Activated CD4-positive, alpha-beta T cell treated with anti-CD3 and anti-CD28 coated beads for 36 hours (primary cell): ENCODE results near the gene KRT28. TPM values are rescaled to one million over a fixed set of nuclear protein-coding genes. Genes with fewer than 3 reads are reported as not detected.

Experiments
- ATAC-seq: fragments of 200-7000 bp; cut with Tn5 transposase; one replicate; pipeline ENCODE4 v1.10.0; 2021; ENCODE audit warnings: mild to moderate bottlenecking, moderate library complexity
- CTCF ChIA-PET: fragments of 350-600 bp; sonication (Branson Sonifier 250); formaldehyde crosslinking; loops from one replicate; lab custom pipeline; 2021; ENCODE audit warnings: antibody characterized with exemption; lab: Charles Lee
- POLR2A ChIA-PET: fragments of 350-600 bp; sonication (Branson Sonifier 250); formaldehyde crosslinking; loops from one replicate; lab custom pipeline; 2021; ENCODE audit warnings: antibody characterized with exemption, inconsistent platforms; lab: Charles Lee
- DNase-seq: peaks from one replicate; pipeline ENCODE4 v3.0.0-alpha.2; 2020
- H3K27ac Mint-ChIP-seq: one replicate; pipeline ENCODE4 v1.8.0; 2021; ENCODE audit warnings: mixed read lengths
- H3K27me3 Mint-ChIP-seq: one replicate; pipeline ENCODE4 v1.8.0; 2021; ENCODE audit warnings: mixed read lengths
- H3K36me3 Mint-ChIP-seq: one replicate; pipeline ENCODE4 v1.8.0; 2021; ENCODE audit warnings: low read depth, mixed read lengths
- H3K4me1 Mint-ChIP-seq: one replicate; pipeline ENCODE4 v1.8.0; 2021; ENCODE audit warnings: mixed read lengths
- H3K4me3 Mint-ChIP-seq: one replicate; pipeline ENCODE4 v1.8.0; 2021; ENCODE audit warnings: mild to moderate bottlenecking, moderate library complexity, mixed read lengths
- H3K9me3 Mint-ChIP-seq: one replicate; pipeline ENCODE4 v1.8.0; 2021; ENCODE audit warnings: low read depth, mixed read lengths
- intact Hi-C, 2 experiments: fragments of 100-400 bp; cut with DNase I in 1 of 2; cut with micrococcal nuclease in 1 of 2; formaldehyde crosslinking; loops; one replicate each; pipeline versions ENCODE4 v1.14.2 to v1.15.1; 2022 to 2024; cut with DNase I, micrococcal nuclease
- total RNA-seq, 2 experiments: library from RNA; stranded (reverse); gene quantifications; one replicate each; pipeline ENCODE4 v1.2.3, GENCODE V29; 2021

The KRT28 gene
- total RNA-seq, 2 experiments from 2014 or later: not detected

DNA sequence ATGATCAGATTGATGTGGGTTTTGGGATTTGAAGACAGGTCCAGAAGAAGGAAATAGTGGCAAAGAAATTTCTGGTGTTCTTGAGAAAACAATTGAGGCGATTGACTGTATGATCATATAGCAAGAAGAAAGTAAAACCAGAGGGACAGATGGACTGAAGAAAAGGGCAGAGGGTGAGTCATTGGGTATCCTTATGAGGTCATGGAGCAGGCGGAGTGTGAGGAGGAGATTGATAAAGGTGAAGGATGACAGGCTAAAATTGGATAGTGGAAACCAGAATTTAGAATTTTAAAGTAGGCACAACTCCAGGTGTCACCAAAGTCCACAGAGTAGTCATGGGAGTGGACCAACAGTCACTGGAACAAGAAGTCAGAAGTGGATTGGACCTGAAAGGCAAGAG, 1.4 kb upstream of the KRT28 start:
- no peak overlapping the region for H3K27ac Mint-ChIP-seq
- H3K27me3 Mint-ChIP-seq: peaks cover 23% of the 10 kb centered on the region
- ATAC-seq (no peak), DNase-seq (no peak)
- H3K36me3 Mint-ChIP-seq: no peaks in the 10 kb centered on the region
- peaks cover 2% of the 10 kb centered on the region for H3K4me1 Mint-ChIP-seq
- ChIA-PET POLR2A (no interaction called here), CTCF (interaction anchor here (0.8 to 1.4 kb wide), 2 partner anchors 8 to 161 kb away, joined by 3 read pairs; no protein-coding TSS in a partner anchor)
- H3K9me3 Mint-ChIP-seq: no peaks in the 10 kb centered on the region
- intact Hi-C loops: loop anchor here (5.0 to 10.0 kb wide), 4 partner anchors 104 to 846 kb away; no protein-coding TSS in a partner anchor
- no peak overlapping the region for H3K4me3 Mint-ChIP-seq

DNA sequence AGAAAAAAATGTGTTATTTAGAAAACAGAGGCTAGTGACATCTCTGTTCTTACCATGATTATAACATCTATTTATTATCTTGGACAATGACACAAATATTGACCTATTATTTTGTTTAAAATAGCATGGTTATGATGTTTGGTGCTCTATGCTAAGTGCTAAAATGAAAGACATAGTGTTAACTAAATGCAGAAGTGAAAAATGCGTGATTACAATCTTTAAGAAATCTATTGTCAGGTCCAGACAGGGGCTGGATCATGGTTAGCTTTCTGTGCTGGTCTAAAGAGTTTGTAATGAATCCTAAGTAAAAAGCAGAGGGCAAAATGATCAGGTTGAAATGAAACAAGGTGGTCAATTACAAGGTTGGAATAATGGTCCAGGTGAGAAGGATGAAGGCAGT, 622 bp upstream of the KRT28 start:
- H3K9me3 Mint-ChIP-seq: no peaks in the 10 kb centered on the region
- POLR2A ChIA-PET: no interaction called here
- H3K36me3 Mint-ChIP-seq: no peaks in the 10 kb centered on the region
- peaks cover 26% of the 10 kb centered on the region for H3K27me3 Mint-ChIP-seq
- no peak for DNase-seq
- CTCF ChIA-PET: interaction anchor here (0.8 kb wide), 1 partner anchor 160 kb away, joined by 3 read pairs; no protein-coding TSS in a partner anchor
- peaks cover 2% of the 10 kb centered on the region for H3K4me1 Mint-ChIP-seq
- ATAC-seq: no peak
- intact Hi-C loops: loop anchor here (5.0 to 10.0 kb wide), 4 partner anchors 104 to 847 kb away; no protein-coding TSS in a partner anchor
- no peak overlapping the region for H3K27ac Mint-ChIP-seq
- no peak overlapping the region for H3K4me3 Mint-ChIP-seq

DNA sequence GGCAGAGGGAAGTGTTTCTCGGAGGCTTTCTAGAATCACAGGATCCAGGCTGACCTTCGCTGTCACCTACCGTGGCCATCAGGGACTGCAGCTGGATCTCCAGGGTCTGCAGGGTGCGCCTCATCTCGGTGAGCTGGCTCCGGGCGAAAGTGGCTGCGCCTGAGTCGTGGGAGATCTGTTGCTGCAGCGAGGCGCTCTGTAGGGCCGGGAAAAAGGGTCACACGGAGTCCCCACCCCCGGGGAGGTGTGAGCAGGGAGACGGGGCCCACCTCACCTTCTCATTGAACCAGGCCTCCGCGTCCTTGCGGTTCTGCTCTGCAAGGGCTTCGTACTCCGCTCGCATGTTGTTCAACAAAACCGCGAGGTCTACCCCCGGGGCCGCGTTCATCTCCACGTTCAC, 2.9 kb downstream of the KRT28 start:
- Mint-ChIP-seq H3K4me3 (no peak overlapping the region), H3K9me3 (no peaks in the 10 kb centered on the region), H3K4me1 (no peaks in the 10 kb centered on the region), H3K27ac (no peak overlapping the region), H3K27me3 (peaks cover 22% of the 10 kb centered on the region), H3K36me3 (no peaks in the 10 kb centered on the region)
- DNase-seq (no peak), ATAC-seq (no peak)
- intact Hi-C loops: no loop called here
- ChIA-PET POLR2A (no interaction called here), CTCF (no interaction called here)

DNA sequence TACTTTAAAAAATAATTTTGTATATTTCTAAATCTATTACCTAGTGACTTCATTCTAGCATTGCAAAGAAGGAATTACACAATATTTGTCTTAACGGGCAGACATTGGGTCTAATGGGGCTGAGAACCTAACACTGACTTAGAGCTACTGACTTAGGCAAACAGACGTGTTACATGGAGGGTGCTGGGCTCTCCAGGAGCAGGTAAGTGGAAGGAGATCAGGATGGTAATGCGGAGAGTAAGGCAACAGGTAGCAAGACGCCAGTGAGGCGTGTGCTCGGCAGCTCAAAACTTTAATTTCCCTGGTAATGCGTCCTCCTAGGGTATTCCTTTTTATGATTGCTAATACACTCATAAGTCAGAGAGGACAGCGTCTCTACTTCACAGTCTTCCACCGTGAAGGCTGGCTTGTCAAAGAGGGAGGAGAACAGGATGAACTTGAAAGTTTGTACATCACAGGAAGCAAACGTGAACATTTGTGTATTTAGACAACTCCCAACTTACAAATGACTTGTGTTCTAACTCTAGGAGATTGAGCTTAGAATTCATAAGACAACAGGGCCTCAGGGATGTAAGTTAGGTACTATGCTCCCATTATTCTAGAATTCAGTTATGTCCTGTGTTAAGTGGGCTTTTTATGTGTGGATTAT, 4.6 kb downstream of the KRT28 start:
- ATAC-seq: no peak
- H3K27me3 Mint-ChIP-seq: peaks cover 22% of the 10 kb centered on the region
- intact Hi-C loops: no loop called here
- no peaks in the 10 kb centered on the region for H3K9me3 Mint-ChIP-seq
- no peak overlapping the region for H3K27ac Mint-ChIP-seq
- no peaks in the 10 kb centered on the region for H3K4me1 Mint-ChIP-seq
- H3K4me3 Mint-ChIP-seq: no peak overlapping the region
- no peak for DNase-seq
- ChIA-PET CTCF (interaction anchor here (0.6 kb wide), 1 partner anchor 134 kb away, joined by 3 read pairs; no protein-coding TSS in a partner anchor), POLR2A (interaction anchor here (0.5 kb wide), 1 partner anchor 148 kb away, joined by 3 read pairs; the partner anchor contains the start of gene SMARCE1)
- no peaks in the 10 kb centered on the region for H3K36me3 Mint-ChIP-seq

GRCh38 chr17:40794466-40794865, 5.3 kb downstream of the KRT28 start:
- CTCF ChIA-PET: no interaction called here
- intact Hi-C loops: loop anchor here in 1 of 2 experiments (5.0 kb wide), 1 partner anchor 172 kb away; no protein-coding TSS in a partner anchor

DNA sequence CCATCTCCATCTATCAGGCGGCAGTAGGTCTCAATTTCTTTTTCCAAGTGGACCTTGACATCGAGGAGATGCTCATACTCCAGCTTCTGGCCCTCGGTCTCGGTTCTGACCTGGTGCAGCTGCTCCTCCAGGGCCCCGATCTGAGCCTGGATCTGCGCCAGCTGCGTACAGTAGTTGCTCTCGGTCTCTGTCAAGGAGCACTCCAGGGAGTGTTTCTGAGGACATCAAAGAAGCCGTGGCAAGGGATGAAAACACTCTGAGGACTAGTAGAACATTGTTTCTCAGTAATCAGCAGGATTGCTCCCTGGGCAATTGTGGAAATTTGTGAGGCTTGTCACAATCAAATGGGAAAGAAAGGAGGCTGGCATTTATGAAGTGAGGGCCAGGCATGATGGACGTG, 5.9 kb downstream of the KRT28 start:
- ChIA-PET CTCF (no interaction called here), POLR2A (no interaction called here)
- intact Hi-C loops: loop anchor here in 1 of 2 experiments (5.0 kb wide), 1 partner anchor 172 kb away; no protein-coding TSS in a partner anchor
- H3K36me3 Mint-ChIP-seq: no peaks in the 10 kb centered on the region
- no peaks in the 10 kb centered on the region for H3K9me3 Mint-ChIP-seq
- ATAC-seq (no peak), DNase-seq (no peak)
- H3K27ac Mint-ChIP-seq: no peak overlapping the region
- peaks cover 22% of the 10 kb centered on the region for H3K27me3 Mint-ChIP-seq
- no peaks in the 10 kb centered on the region for H3K4me1 Mint-ChIP-seq
- no peak overlapping the region for H3K4me3 Mint-ChIP-seq

More at GRCh38 chr17:40794466-40794865, 5.3 kb downstream of the KRT28 start:
- ATAC-seq (no peak), DNase-seq (no peak)
- Mint-ChIP-seq H3K4me3 (no peak overlapping the region), H3K36me3 (no peaks in the 10 kb centered on the region), H3K4me1 (no peaks in the 10 kb centered on the region), H3K9me3 (no peaks in the 10 kb centered on the region), H3K27me3 (peaks cover 22% of the 10 kb centered on the region), H3K27ac (no peak overlapping the region)
- POLR2A ChIA-PET: interaction anchor here (0.5 kb wide), 1 partner anchor 147 kb away, joined by 3 read pairs; the partner anchor contains the start of gene SMARCE1

DNA sequence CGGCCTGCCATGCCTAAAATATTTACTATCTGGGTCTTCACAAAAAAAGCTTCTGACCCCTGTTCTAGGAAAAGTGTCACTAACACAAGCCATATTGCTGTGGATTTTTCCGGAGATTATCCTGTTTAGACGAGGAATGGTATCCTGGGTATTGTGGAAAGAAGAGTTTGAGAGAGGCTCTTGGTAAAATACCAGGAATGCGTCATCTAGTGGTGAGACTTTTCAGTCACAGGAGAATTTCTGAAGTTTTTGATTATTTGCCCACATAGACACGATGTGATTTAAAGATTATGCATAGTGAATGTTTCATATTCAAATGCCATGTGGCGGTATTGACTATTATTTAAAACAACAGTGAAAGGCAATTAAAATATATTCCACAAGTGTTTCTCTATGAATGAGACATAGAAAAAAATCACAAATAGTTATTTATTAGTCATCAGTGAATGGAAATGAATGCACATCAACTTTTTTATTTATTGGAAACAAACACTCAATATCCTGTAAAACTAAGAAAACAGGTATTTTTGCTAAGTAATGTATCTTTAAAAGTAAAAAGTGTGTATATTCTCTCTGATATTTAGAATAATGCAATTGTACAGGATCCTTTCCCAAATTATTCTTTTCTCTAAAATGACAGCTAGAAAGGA, 7.8 kb downstream of the KRT28 start:
- no peaks in the 10 kb centered on the region for H3K4me1 Mint-ChIP-seq
- H3K27me3 Mint-ChIP-seq: peaks cover 17% of the 10 kb centered on the region
- DNase-seq: no peak
- no peak overlapping the region for H3K27ac Mint-ChIP-seq
- H3K36me3 Mint-ChIP-seq: no peaks in the 10 kb centered on the region
- H3K9me3 Mint-ChIP-seq: no peaks in the 10 kb centered on the region
- H3K4me3 Mint-ChIP-seq: no peak overlapping the region
- intact Hi-C loops: loop anchor here (1.0 to 5.0 kb wide), 2 partner anchors 170 to 172 kb away; no protein-coding TSS in a partner anchor
- no peak for ATAC-seq
- CTCF ChIA-PET: interaction anchor here (0.8 to 1.3 kb wide), 3 partner anchors 11 to 871 kb away, joined by 3 read pairs; no protein-coding TSS in a partner anchor
- POLR2A ChIA-PET: no interaction called here

DNA sequence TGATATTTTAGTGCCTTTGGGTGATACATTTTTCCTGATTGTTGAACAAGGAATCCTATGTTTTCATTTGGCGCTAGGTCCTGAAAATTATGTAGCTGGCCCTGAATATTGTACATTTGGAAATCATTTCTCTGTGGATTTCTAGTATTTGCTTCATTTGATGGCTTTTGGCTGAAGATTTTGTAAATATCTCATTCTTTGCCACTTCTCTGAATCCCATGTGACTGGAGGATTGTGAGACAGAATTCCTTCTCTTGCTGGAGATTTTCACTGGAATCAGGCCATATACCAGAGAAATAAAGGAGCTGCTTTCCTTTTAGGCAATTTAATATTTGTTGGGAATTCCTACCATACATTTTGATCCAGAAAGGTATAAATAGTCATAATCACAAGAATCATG, 8.6 kb downstream of the KRT28 start:
- intact Hi-C loops: loop anchor here (1.0 to 5.0 kb wide), 2 partner anchors 169 to 171 kb away; no protein-coding TSS in a partner anchor
- ChIA-PET CTCF (no interaction called here), POLR2A (no interaction called here)
- H3K27ac Mint-ChIP-seq: no peak overlapping the region
- H3K4me3 Mint-ChIP-seq: no peak overlapping the region
- H3K4me1 Mint-ChIP-seq: no peaks in the 10 kb centered on the region
- H3K27me3 Mint-ChIP-seq: peaks cover 13% of the 10 kb centered on the region
- no peaks in the 10 kb centered on the region for H3K36me3 Mint-ChIP-seq
- ATAC-seq (no peak), DNase-seq (no peak)
- no peaks in the 10 kb centered on the region for H3K9me3 Mint-ChIP-seq

GRCh38 chr17:40782450-40782849, 17.3 kb downstream of the KRT28 start, which contains the start of gene KRT27:
Gene KRT27 (minus strand): TSS chr17:40782550. CDS start chr17:40782493, 57 bp downstream.
- DNase-seq: no peak
- Mint-ChIP-seq H3K36me3 (no peaks in the 10 kb centered on the region), H3K4me3 (no peak within 1 kb of the TSS), H3K27ac (no peak within 1 kb of the TSS), H3K9me3 (no peaks in the 10 kb centered on the region), H3K27me3 (peaks cover 29% of the 10 kb centered on the region), H3K4me1 (peaks cover 2% of the 10 kb centered on the region)
- intact Hi-C loops: no loop called here
- ChIA-PET POLR2A (no interaction called here), CTCF (interaction anchor here (0.6 to 1.0 kb wide), 3 partner anchors 82 to 250 kb away, joined by 3 to 4 read pairs (median 3); no protein-coding TSS in a partner anchor)
- ATAC-seq: no peak

- Mint-ChIP-seq H3K4me3 (peak overlapping the region; percentile 50), H3K9me3 (no peaks in the 10 kb centered on the region), H3K27ac (no peak overlapping the region), H3K36me3 (no peaks in the 10 kb centered on the region), H3K4me1 (peaks cover 2% of the 10 kb centered on the region), H3K27me3 (peaks cover 52% of the 10 kb centered on the region)
- ATAC-seq (peak; percentile 68), DNase-seq (peak; percentile 61)
- intact Hi-C loops: no loop called here
- CTCF ChIA-PET: interaction anchor here (0.6 to 1.2 kb wide), 3 partner anchors 11 to 185 kb away, joined by 3 read pairs; no protein-coding TSS in a partner anchor
- POLR2A ChIA-PET: interaction anchor here (0.6 kb wide), 2 partner anchors 54 to 159 kb away, joined by 3 to 7 read pairs; no protein-coding TSS in a partner anchor
These were observed 20.4 kb downstream of the KRT28 start for GRCh38 chr17:40779181-40779909.

- Mint-ChIP-seq H3K4me3 (no peak overlapping the region), H3K9me3 (no peaks in the 10 kb centered on the region), H3K36me3 (no peaks in the 10 kb centered on the region), H3K4me1 (peaks cover 2% of the 10 kb centered on the region), H3K27ac (no peak overlapping the region), H3K27me3 (peaks cover 54% of the 10 kb centered on the region)
- no peak for ATAC-seq
- POLR2A ChIA-PET: no interaction called here
- intact Hi-C loops: no loop called here
- no peak for DNase-seq
- CTCF ChIA-PET: no interaction called here
These were observed 21.3 kb downstream of the KRT28 start for GRCh38 chr17:40778461-40778860.
